K562 (cell line): ENCODE data around the gene MADCAM1. TPM values are rescaled to one million over a fixed set of nuclear protein-coding genes. Genes with fewer than 3 reads are reported as not detected.
A peak's percentile ranks its signal among the peaks of the same experiment; 100 is the strongest.

Experiments used
- ATF1 ChIP-seq, 2 experiments: fragments of 450-650 bp in 1 of 2; IDR thresholded peaks; 2 replicates each; pipeline ENCODE4 v1.6.1; 2016; ENCODE audit warnings: missing compliant biosample characterization in 1 of 2, missing genetic modification characterization in 1 of 2
- ATF2 ChIP-seq: sonication (generic); formaldehyde crosslinking; IDR thresholded peaks from 2 replicates; pipeline ENCODE4 v1.8.1; 2022; ENCODE audit warnings: missing genetic modification reagents
- DACH1 ChIP-seq: fragments of 450-650 bp; IDR thresholded peaks from 2 replicates; pipeline ENCODE4 v1.6.1; 2018; ENCODE audit not compliant: partially characterized antibody
- EP400 ChIP-seq: fragments of 450-650 bp; IDR thresholded peaks from 2 replicates; pipeline ENCODE4 v1.6.1; 2017; ENCODE audit warnings: antibody characterized with exemption, mild to moderate bottlenecking, moderate library complexity
- OTX1 ChIP-seq: fragments of 450-650 bp; formaldehyde crosslinking; IDR thresholded peaks from 2 replicates; pipeline ENCODE4 v1.4.0; 2022; ENCODE audit warnings: mild to moderate bottlenecking
- POLR2AphosphoS5 ChIP-seq: IDR thresholded peaks from 2 replicates; pipeline ENCODE4 v1.6.1; 2011; ENCODE audit warnings: mild to moderate bottlenecking, low read depth, low read length, moderate library complexity; ENCODE audit not compliant: control insufficient read depth, insufficient read depth
- POLR2G ChIP-seq: fragments of 200-400 bp; formaldehyde crosslinking; IDR thresholded peaks from 2 replicates; pipeline ENCODE4 v1.6.1; 2017; ENCODE audit warnings: low read depth, mild to moderate bottlenecking, antibody characterized with exemption, low read length, moderate library complexity
- TAF1 ChIP-seq: IDR thresholded peaks from 2 replicates; pipeline ENCODE4 v1.6.1; 2011; ENCODE audit warnings: mild to moderate bottlenecking, low read length, moderate library complexity; ENCODE audit not compliant: insufficient read depth, control insufficient read depth, severe bottlenecking; ENCODE audit errors: extremely low read depth
- TCF7 ChIP-seq: sonication (generic); IDR thresholded peaks from 2 replicates; pipeline ENCODE4 v1.6.1; 2016; ENCODE audit warnings: antibody characterized with exemption, borderline replicate concordance
- TFAP4 ChIP-seq: sonication (generic); formaldehyde crosslinking; IDR thresholded peaks from 2 replicates; pipeline ENCODE4 v1.8.0; 2022; ENCODE audit warnings: missing genetic modification reagents, mild to moderate bottlenecking, moderate library complexity, borderline replicate concordance
- XRCC5 ChIP-seq: fragments of 200-400 bp; formaldehyde crosslinking; IDR thresholded peaks from 2 replicates; pipeline ENCODE4 v1.6.1; 2017; ENCODE audit warnings: low read depth, mild to moderate bottlenecking, low read length
- ZBTB2 ChIP-seq: fragments of 450-650 bp; IDR thresholded peaks from 2 replicates; pipeline ENCODE4 v1.6.1; 2016; ENCODE audit warnings: antibody characterized with exemption
- ZBTB40 ChIP-seq, 2 experiments: fragments of 450-650 bp in 1 of 2; sonication (generic) in 1 of 2; formaldehyde crosslinking in 1 of 2; IDR thresholded peaks; 2 replicates each; pipeline versions ENCODE4 v1.7.1 to v1.9.0; 2016 to 2022; ENCODE audit warnings: inconsistent platforms in 1 of 2, mild to moderate bottlenecking in 1 of 2, missing genetic modification reagents in 1 of 2
- polyA plus RNA-seq, 8 experiments: library from polyadenylated mRNA; depleted of rRNA in 4 of 8; stranded (reverse) in 5 of 8; unstranded in 3 of 8; fragments of >200 nt; fragmentation: Nextera tagmentation in 2 of 8; fragmentation: Illumina TruSeq in 1 of 8; extraction: Ambion mirVana in 2 of 8; extraction: Trizol in 1 of 8; gene quantifications; 2 replicates each; pipeline versions ENCODE4 v1.2.1 to v1.2.3, GENCODE V29; 2011 to 2014; ENCODE audit warnings: inconsistent platforms in 1 of 8, missing spikeins in 1 of 8
- total RNA-seq, 7 experiments: library from RNA; depleted of rRNA in 6 of 7; stranded (reverse); fragments of >200 nt in 6 of 7; fragmentation: Illumina TruSeq in 2 of 7; extraction: Trizol in 2 of 7; gene quantifications; 2 replicates each; pipeline versions ENCODE4 v1.2.1 to v1.2.3, GENCODE V29; 2011 to 2021; ENCODE audit warnings: low replicate concordance in 1 of 7

MADCAM1 gene
- total and polyA plus RNA-seq, 9 of the 15 experiments (the other 6 are each of a cell fraction or from before 2014, with no cell fraction given) = 0.09 to 0.36 (median 0.09) TPM; not detected in 6

GRCh38 chr19:512547-513365 lies 16.5 kb downstream of the MADCAM1 start (continued):
- TF ChIP-seq ZBTB40 (IDR thresholded peaks at IDR 0.05) = no peak
- TF ChIP-seq ZBTB40 (CRISPR knock-in tag; IDR thresholded peaks at IDR 0.05) = no peak
- no peak for TF ChIP-seq DACH1
- TF ChIP-seq EP400 = no peak
- TF ChIP-seq POLR2AphosphoS5 = no peak
- no peak for TF ChIP-seq XRCC5
- no peak for TF ChIP-seq OTX1 (CRISPR knock-in tag)
- no peak for TF ChIP-seq ATF2 (CRISPR knock-in tag)
- no peak for TF ChIP-seq TAF1
- no peak for TF ChIP-seq ATF1 (CRISPR knock-in tag; IDR thresholded peaks at IDR 0.05)
- 0 out of 2 replicates have a peak, but pooled peaks have one; percentile 15 for TF ChIP-seq ATF1 (tag; IDR thresholded peaks at IDR 0.05)
- TF ChIP-seq ZBTB2 = no peak
- TF ChIP-seq POLR2G = peak; percentile 57; the same call in 1 of the 2 replicates
- TF ChIP-seq TCF7 = no peak
- 0 out of 2 replicates have a peak, but pooled peaks have one; percentile 36 for TF ChIP-seq TFAP4 (CRISPR knock-in tag)
